ENCODE results near the gene SMARCC2.
"Not testable (repeated sequence)": the region's sequence is repeated elsewhere in the genome, so short reads cannot be mapped to it uniquely, and the experiment has no call there.

SMARCC2 gene

GRCh38 chr12:56158926-56159461, 30.3 kb downstream of the SMARCC2 start:
- peak; percentile 76 for DNase-seq (ENCODE audit: extremely low read depth, low read depth)
- TF ChIP-seq, protein P1, sequence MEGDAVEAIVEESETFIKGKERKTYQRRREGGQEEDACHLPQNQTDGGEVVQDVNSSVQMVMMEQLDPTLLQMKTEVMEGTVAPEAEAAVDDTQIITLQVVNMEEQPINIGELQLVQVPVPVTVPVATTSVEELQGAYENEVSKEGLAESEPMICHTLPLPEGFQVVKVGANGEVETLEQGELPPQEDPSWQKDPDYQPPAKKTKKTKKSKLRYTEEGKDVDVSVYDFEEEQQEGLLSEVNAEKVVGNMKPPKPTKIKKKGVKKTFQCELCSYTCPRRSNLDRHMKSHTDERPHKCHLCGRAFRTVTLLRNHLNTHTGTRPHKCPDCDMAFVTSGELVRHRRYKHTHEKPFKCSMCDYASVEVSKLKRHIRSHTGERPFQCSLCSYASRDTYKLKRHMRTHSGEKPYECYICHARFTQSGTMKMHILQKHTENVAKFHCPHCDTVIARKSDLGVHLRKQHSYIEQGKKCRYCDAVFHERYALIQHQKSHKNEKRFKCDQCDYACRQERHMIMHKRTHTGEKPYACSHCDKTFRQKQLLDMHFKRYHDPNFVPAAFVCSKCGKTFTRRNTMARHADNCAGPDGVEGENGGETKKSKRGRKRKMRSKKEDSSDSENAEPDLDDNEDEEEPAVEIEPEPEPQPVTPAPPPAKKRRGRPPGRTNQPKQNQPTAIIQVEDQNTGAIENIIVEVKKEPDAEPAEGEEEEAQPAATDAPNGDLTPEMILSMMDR (IDR thresholded peaks at IDR 0.05; ENCODE audit: low read depth, low read length): no peak

GRCh38 chr12:56158029-56158925, 31.0 kb downstream of the SMARCC2 start, which contains the start of gene MYL6:
Gene MYL6, plus strand, starts transcription at chr12:56158359. Its CDS starts 43 bp downstream, at chr12:56158402.
- DNase-seq (ENCODE audit: extremely low read depth, low read depth): peak; percentile 97
- TF ChIP-seq, protein P1 (IDR thresholded peaks at IDR 0.05; ENCODE audit: low read depth, low read length): no peak

DNA sequence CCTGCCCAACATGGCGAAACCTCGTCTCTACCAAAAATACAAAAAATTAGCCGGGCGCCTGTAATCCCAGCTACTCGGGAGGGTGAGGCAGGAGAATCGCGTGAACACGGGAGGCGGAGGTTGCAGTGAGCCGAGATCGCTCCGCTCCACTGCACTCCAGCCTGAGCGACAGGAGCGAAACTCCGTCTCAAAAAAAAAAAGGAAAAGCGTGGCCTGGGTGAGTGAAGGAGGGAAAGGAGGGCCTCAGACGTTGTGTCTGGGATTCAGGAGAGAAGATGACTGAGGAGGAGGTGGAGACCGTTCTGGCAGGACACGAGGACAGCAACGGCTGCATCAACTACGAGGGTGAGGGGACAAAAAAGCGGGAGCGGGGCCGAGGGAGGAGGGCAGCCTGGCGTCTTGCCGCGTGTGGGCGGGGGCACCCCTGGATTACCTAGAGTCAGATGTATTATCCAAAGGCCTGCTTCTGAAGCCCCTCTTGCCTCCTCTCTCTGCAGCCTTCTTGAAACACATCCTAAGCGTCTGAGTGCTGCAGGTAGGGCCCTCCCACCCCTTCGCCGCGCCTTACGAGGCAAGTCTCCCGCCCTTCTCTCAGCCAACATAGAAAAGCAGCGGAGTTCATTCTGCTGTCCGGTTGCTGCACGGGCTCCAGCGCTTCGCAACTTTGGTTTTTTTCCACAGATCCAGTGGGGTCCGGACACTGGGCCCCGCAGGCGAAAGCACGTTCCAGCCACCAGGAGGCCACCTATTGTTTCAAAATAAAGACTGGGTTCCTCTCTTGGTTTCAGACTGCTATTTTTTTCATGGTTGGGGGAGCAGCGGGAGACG, 31.9 kb downstream of the SMARCC2 start:
- TF ChIP-seq, protein P1 (IDR thresholded peaks at IDR 0.05; ENCODE audit: low read depth, low read length): peak; percentile 64
- peak; percentile 62 for DNase-seq (ENCODE audit: extremely low read depth, low read depth)

- not testable (repeated sequence) for DNase-seq (ENCODE audit: extremely low read depth, low read depth)
Observed at GRCh38 chr12:56156464-56157200, 32.7 kb downstream of the SMARCC2 start.

- no peak for DNase-seq (ENCODE audit: extremely low read depth, low read depth)
- TF ChIP-seq, protein P1 (IDR thresholded peaks at IDR 0.05; ENCODE audit: low read depth, low read length): no peak
Observed at GRCh38 chr12:56155256-56155845, 33.9 kb downstream of the SMARCC2 start.

- DNase-seq (ENCODE audit: extremely low read depth, low read depth): no peak
- TF ChIP-seq, protein P1 (IDR thresholded peaks at IDR 0.05; ENCODE audit: low read depth, low read length): no peak
Observed at GRCh38 chr12:56154818-56155217, 34.5 kb downstream of the SMARCC2 start.
